Fibroblast of lung (primary cell): ENCODE measurements around the gene IMMT. TPM values are rescaled to one million over a fixed set of nuclear protein-coding genes. Genes with fewer than 3 reads are reported as not detected.

ENCODE experiments used
- DNase-seq, 2 donors: peaks; one replicate each; pipeline versions ENCODE4 v3.0.0 to v3.0.0-alpha.2; 2010; ENCODE audit warnings: low read depth in 2 of 2
- H2AFZ ChIP-seq: 2 replicates; pipeline ENCODE4 v1.5.1; 2012; ENCODE audit warnings: low read length, control low read depth, inconsistent platforms
- H3K27ac ChIP-seq: 2 replicates; pipeline ENCODE4 v1.5.1; 2011; ENCODE audit warnings: low read length, control low read depth; ENCODE audit not compliant: insufficient read depth
- H3K27me3 ChIP-seq: 2 replicates; pipeline ENCODE4 v1.5.1; 2011; ENCODE audit warnings: mild to moderate bottlenecking, low read length; ENCODE audit not compliant: control insufficient read depth, insufficient read depth
- H3K36me3 ChIP-seq: 2 replicates; pipeline ENCODE4 v1.5.1; 2011; ENCODE audit warnings: low read length; ENCODE audit not compliant: control insufficient read depth, insufficient read depth
- H3K4me1 ChIP-seq: 2 replicates; pipeline ENCODE4 v1.5.1; 2011; ENCODE audit warnings: low read length; ENCODE audit not compliant: control insufficient read depth, insufficient read depth; ENCODE audit errors: extremely low read depth
- H3K4me2 ChIP-seq: 2 replicates; pipeline ENCODE4 v1.5.1; 2011; ENCODE audit warnings: low read length, control low read depth; ENCODE audit not compliant: insufficient read depth; ENCODE audit errors: extremely low read depth
- H3K4me3 ChIP-seq, 4 experiments: fragments of 200-600 bp in 1 of 4; sonication (generic) in 1 of 4; replicated peaks in 1 of 4; 2 replicates each; pipeline ENCODE4 v1.5.1; 2011 to 2016; ENCODE audit warnings: low read length in 4 of 4, low read depth in 3 of 4, mild to moderate bottlenecking in 3 of 4, control low read depth in 2 of 4, inconsistent platforms in 1 of 4, mixed read lengths in 1 of 4; ENCODE audit not compliant: insufficient read depth in 1 of 4; ENCODE audit errors: control extremely low read depth in 1 of 4
- H3K79me2 ChIP-seq: 2 replicates; pipeline ENCODE4 v1.5.1; 2012; ENCODE audit warnings: mild to moderate bottlenecking, low read length, inconsistent platforms; ENCODE audit not compliant: control insufficient read depth, insufficient read depth
- H3K9ac ChIP-seq: 2 replicates; pipeline ENCODE4 v1.5.1; 2011; ENCODE audit warnings: mild to moderate bottlenecking, low read length, control low read depth; ENCODE audit not compliant: insufficient read depth
- H3K9me3 ChIP-seq: 2 replicates; pipeline ENCODE4 v1.5.1; 2012; ENCODE audit warnings: low read depth, low read length; ENCODE audit not compliant: control insufficient read depth, insufficient read depth
- H4K20me1 ChIP-seq: 2 replicates; pipeline ENCODE4 v1.5.1; 2011; ENCODE audit warnings: low read length; ENCODE audit not compliant: control insufficient read depth, insufficient read depth; ENCODE audit errors: extremely low read depth
- CTCF ChIP-seq, 2 donors: IDR thresholded peaks in 1 of 2; conservative IDR thresholded peaks in 1 of 2; 1 replicate in 1 of 2; 2 replicates in 1 of 2; pipeline ENCODE4 v1.5.1; 2011 to 2012; ENCODE audit warnings: low read length in 2 of 2, control low read depth in 1 of 2, inconsistent platforms in 1 of 2, low read depth in 1 of 2, mild to moderate bottlenecking in 1 of 2
- EZH2 ChIP-seq: IDR thresholded peaks from 2 replicates; pipeline ENCODE4 v1.5.1; 2012; ENCODE audit warnings: low read length, control low read depth, mild to moderate bottlenecking; ENCODE audit errors: missing control alignments
- polyA plus RNA-seq, 2 donors: library from polyadenylated mRNA; depleted of rRNA in 1 of 2; stranded (reverse) in 1 of 2; unstranded in 1 of 2; fragments of >200 nt; gene quantifications; 2 replicates each; pipeline ENCODE4 v1.2.1, GENCODE V29; 2011 to 2012; ENCODE audit warnings: missing spikeins in 1 of 2
- total RNA-seq: library from RNA; depleted of rRNA; stranded (reverse); fragments of >200 nt; gene quantifications from 2 replicates; pipeline ENCODE4 v1.2.1, GENCODE V29; 2014

IMMT gene
- total and polyA plus RNA-seq, 2 donors (not counting 1 experiment from before 2014, with no cell fraction given) = 47.1 to 52.7 TPM

GRCh38 chr2:86213699-86214502 lies 18.6 kb upstream of the IMMT start:
- Histone ChIP-seq H4K20me1 (no peaks in the 10 kb centered on the region), H3K4me3 (no peak overlapping the region), H3K36me3 (peaks cover 5% of the 10 kb centered on the region), H3K27me3 (no peaks in the 10 kb centered on the region), H3K9ac (no peak overlapping the region), H3K9me3 (no peaks in the 10 kb centered on the region), H3K4me1 (no peaks in the 10 kb centered on the region), H3K79me2 (no peaks in the 10 kb centered on the region), H2AFZ (no peak overlapping the region), H3K4me2 (no peak overlapping the region), H3K27ac (no peak overlapping the region)
- no peak for TF ChIP-seq EZH2
- no peak for DNase-seq

GRCh38 chr2:86213056-86213455 lies 17.8 kb upstream of the IMMT start:
- peaks cover 5% of the 10 kb centered on the region for H3K36me3 ChIP-seq
- TF ChIP-seq CTCF (conservative IDR thresholded peaks at IDR 0.05 in 1 of 2, IDR thresholded peaks at IDR 0.05 in 1 of 2; ENCODE audit: low read depth in 1 of 2, low read length in 2 of 2) = no peak
- TF ChIP-seq EZH2 = no peak
- H3K27ac ChIP-seq = no peak overlapping the region

DNA sequence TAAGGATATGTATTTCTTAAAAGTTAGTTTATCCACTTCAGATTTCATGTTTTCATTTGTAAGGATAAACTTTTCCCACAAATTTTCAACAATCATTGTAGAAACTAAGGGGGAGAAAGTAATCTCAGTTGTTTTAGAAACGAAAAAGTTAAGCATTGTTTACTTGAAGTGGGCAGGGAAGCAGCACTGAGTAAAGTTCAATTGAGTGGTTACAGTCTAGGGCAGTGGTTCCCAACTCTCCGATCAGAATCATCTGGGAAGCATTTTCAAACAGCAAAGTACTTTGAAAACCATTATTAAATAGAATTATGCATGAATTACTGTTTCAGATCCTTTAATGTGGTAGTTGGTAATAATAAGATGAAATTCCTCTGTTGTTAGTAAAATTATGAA lies 16.5 kb upstream of the IMMT start:
- no peak overlapping the region for H3K4me2 ChIP-seq
- no peak for DNase-seq
- H3K27me3 ChIP-seq = no peaks in the 10 kb centered on the region
- H3K9me3 ChIP-seq = no peaks in the 10 kb centered on the region
- no peaks in the 10 kb centered on the region for H3K4me1 ChIP-seq
- H4K20me1 ChIP-seq = no peaks in the 10 kb centered on the region
- no peak overlapping the region for H3K4me3 ChIP-seq
- TF ChIP-seq EZH2 = no peak
- no peak for TF ChIP-seq CTCF (conservative IDR thresholded peaks at IDR 0.05 in 1 of 2, IDR thresholded peaks at IDR 0.05 in 1 of 2; ENCODE audit: low read depth in 1 of 2, low read length in 2 of 2)
- H2AFZ ChIP-seq = no peak overlapping the region
- no peak overlapping the region for H3K27ac ChIP-seq
- peaks cover 8% of the 10 kb centered on the region for H3K36me3 ChIP-seq
- no peaks in the 10 kb centered on the region for H3K79me2 ChIP-seq
- no peak overlapping the region for H3K9ac ChIP-seq

More at GRCh38 chr2:86213056-86213455, 17.8 kb upstream of the IMMT start:
- Histone ChIP-seq H3K4me3 (no peak overlapping the region), H2AFZ (no peak overlapping the region), H3K9me3 (no peaks in the 10 kb centered on the region), H3K9ac (no peak overlapping the region), H3K79me2 (no peaks in the 10 kb centered on the region), H3K4me1 (no peaks in the 10 kb centered on the region), H4K20me1 (no peaks in the 10 kb centered on the region), H3K4me2 (no peak overlapping the region), H3K27me3 (no peaks in the 10 kb centered on the region)
- DNase-seq = no peak
